ENCODE results near the gene RELA. TPM values are rescaled to one million over a fixed set of nuclear protein-coding genes. Genes with fewer than 3 reads are reported as not detected.

The RELA gene
- total RNA-seq, 1 donor from 2014 or later = 64.8 TPM

DNA sequence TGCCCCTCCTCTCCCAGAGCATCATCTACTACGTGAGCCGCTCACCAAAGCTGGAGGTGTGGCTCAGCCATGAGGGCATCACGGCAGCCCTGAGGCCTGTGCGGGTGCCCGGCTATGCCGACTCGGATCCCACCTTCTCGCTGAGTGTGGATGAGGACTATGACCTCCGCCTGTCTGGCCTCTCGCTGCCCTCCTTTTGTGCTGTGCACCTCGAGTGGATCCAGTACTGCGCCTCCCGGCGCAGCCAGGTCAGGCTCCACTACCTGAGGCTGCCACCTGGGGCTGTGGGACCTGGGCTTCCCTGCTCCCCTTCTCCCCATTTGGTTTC, 28.6 kb downstream of the RELA start:
- H3K9me3 Mint-ChIP-seq = no peaks in the 10 kb centered on the region
- TF ChIP-seq, protein P1, sequence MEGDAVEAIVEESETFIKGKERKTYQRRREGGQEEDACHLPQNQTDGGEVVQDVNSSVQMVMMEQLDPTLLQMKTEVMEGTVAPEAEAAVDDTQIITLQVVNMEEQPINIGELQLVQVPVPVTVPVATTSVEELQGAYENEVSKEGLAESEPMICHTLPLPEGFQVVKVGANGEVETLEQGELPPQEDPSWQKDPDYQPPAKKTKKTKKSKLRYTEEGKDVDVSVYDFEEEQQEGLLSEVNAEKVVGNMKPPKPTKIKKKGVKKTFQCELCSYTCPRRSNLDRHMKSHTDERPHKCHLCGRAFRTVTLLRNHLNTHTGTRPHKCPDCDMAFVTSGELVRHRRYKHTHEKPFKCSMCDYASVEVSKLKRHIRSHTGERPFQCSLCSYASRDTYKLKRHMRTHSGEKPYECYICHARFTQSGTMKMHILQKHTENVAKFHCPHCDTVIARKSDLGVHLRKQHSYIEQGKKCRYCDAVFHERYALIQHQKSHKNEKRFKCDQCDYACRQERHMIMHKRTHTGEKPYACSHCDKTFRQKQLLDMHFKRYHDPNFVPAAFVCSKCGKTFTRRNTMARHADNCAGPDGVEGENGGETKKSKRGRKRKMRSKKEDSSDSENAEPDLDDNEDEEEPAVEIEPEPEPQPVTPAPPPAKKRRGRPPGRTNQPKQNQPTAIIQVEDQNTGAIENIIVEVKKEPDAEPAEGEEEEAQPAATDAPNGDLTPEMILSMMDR (conservative IDR thresholded peaks at IDR 0.05) = no peak
- H3K4me3 Mint-ChIP-seq = no peak overlapping the region
- no peaks in the 10 kb centered on the region for H3K27me3 Mint-ChIP-seq
- no peak for DNase-seq (ENCODE audit: extremely low spot score, unreplicated experiment)
- no peaks in the 10 kb centered on the region for H3K36me3 Mint-ChIP-seq
- no peak overlapping the region for H3K27ac Mint-ChIP-seq
- H3K4me1 Mint-ChIP-seq (ENCODE audit: unreplicated experiment) = peaks cover 4% of the 10 kb centered on the region

DNA sequence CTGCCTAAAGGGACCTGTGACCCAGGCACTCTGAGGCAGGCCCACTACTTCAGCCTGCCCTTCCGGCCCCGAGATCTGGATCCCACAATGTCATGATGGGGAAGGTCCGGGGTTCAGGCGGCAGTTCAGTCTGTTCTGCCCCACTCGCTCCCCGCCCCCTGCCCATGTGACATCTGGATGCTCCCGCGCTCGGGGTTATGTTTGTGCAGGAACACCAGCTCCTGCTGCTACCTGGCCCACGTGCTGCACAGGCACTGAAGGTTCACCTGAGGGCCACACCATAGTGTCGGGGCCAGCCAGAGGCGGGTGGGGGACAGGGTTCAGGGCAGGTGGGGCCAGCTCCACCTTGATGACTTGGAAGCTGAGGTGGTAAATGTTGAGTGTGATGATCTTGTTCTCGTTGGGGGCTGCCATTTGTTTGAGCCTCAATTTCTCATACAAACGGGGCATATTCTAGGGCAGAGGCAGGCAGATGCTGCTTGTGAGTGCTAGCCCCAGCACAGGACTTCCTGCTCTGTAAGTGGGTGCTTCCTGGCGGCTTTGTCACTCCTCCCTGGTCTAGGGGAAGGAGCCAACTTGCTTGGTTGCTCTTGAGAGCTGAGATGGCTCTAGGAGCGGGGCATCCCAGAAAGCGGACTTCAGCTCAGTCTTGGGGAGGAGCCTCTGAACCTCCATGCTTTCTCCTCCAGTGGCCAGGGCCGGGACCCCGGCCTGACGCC, 29.2 kb downstream of the RELA start:
- H3K4me3 Mint-ChIP-seq = no peak overlapping the region
- H3K9me3 Mint-ChIP-seq = no peaks in the 10 kb centered on the region
- no peak for DNase-seq (ENCODE audit: extremely low spot score, unreplicated experiment)
- no peaks in the 10 kb centered on the region for H3K27me3 Mint-ChIP-seq
- H3K27ac Mint-ChIP-seq = no peak overlapping the region
- H3K4me1 Mint-ChIP-seq (ENCODE audit: unreplicated experiment) = no peaks in the 10 kb centered on the region
- TF ChIP-seq, protein P1 (conservative IDR thresholded peaks at IDR 0.05) = no peak
- no peaks in the 10 kb centered on the region for H3K36me3 Mint-ChIP-seq

DNA sequence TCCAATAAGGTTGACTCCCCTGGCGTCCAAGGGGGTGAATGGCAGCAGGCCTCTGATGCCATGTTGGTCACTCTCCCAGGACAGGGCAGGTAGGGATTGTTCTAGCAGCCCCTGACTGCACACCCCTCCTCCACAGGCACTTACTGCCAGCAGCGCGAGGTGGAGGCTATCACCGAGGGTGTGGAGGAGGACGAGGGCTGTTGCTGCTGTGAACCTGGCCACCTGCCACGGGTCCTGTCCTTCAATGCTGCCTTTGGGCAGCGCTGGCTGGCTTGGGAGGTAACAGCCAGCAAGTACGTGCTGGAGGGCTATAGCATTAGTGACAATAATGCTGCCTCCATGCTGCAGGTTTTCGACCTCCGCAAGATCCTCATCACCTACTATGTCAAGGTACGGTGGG, 32.5 kb downstream of the RELA start:
- no peak overlapping the region for H3K27ac Mint-ChIP-seq
- H3K4me1 Mint-ChIP-seq (ENCODE audit: unreplicated experiment) = no peaks in the 10 kb centered on the region
- no peaks in the 10 kb centered on the region for H3K36me3 Mint-ChIP-seq
- H3K4me3 Mint-ChIP-seq = no peak overlapping the region
- TF ChIP-seq, protein P1 (conservative IDR thresholded peaks at IDR 0.05) = no peak
- no peak for DNase-seq (ENCODE audit: extremely low spot score, unreplicated experiment)
- no peaks in the 10 kb centered on the region for H3K9me3 Mint-ChIP-seq
- H3K27me3 Mint-ChIP-seq = no peaks in the 10 kb centered on the region

DNA sequence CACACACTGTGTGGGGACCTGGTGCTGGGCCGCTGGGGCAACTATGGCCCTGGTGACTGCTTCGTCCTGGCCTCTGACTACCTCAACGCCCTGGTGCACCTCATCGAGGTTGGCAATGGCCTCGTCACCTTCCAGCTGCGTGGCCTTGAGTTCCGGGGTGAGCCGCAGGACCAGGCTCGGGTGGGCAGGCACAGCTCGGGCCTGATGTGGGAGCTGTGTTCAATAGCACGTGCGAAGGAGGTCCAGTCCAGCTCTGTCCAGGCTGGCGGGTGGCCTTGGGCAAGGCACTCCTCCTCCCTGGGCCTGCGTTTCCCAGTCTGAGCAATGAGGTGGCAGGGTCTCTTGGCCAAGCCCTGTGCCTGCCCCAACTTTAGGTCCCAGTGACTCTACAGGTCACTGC, 33.1 kb downstream of the RELA start:
- no peak for DNase-seq (ENCODE audit: extremely low spot score, unreplicated experiment)

DNA sequence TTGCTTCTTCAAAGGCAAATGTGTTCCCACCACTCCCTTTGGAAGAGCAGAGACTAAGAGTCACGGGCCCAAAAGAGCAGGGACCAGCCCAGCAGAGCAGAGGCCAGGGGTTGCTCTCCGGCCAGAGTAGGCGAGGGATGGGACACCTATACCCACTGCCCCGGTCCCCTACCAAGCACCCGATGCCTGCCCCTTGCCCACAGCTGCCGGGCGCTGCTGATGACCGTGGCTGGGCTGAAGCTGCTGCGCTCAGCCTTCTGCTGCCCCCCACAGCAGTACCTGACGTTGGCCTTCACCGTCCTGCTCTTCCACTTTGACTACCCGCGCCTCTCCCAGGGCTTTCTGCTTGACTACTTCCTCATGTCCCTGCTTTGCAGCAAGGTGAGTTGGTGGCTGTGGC, 35.5 kb downstream of the RELA start:
- H3K27ac Mint-ChIP-seq = no peak overlapping the region
- H3K27me3 Mint-ChIP-seq = no peaks in the 10 kb centered on the region
- H3K9me3 Mint-ChIP-seq = no peaks in the 10 kb centered on the region
- no peak overlapping the region for H3K4me3 Mint-ChIP-seq
- H3K4me1 Mint-ChIP-seq (ENCODE audit: unreplicated experiment) = no peaks in the 10 kb centered on the region
- no peak for DNase-seq (ENCODE audit: extremely low spot score, unreplicated experiment)
- H3K36me3 Mint-ChIP-seq = no peaks in the 10 kb centered on the region
- TF ChIP-seq, protein P1 (conservative IDR thresholded peaks at IDR 0.05) = no peak

More for the DNA sequence above, 33.1 kb downstream of the RELA start:
- TF ChIP-seq, protein P1 (conservative IDR thresholded peaks at IDR 0.05) = no peak
- no peak overlapping the region for H3K27ac Mint-ChIP-seq
- H3K4me1 Mint-ChIP-seq (ENCODE audit: unreplicated experiment) = no peaks in the 10 kb centered on the region
- H3K9me3 Mint-ChIP-seq = no peaks in the 10 kb centered on the region
- H3K4me3 Mint-ChIP-seq = no peak overlapping the region
- no peaks in the 10 kb centered on the region for H3K27me3 Mint-ChIP-seq
- H3K36me3 Mint-ChIP-seq = no peaks in the 10 kb centered on the region

Data from type B pancreatic cell (in vitro differentiated cells).